Cardiac fibroblast (primary cell): ENCODE data around the gene DOCK4.

Experiments used
- DNase-seq, 2 donors: peaks; one replicate each; pipeline versions ENCODE4 v3.0.0 to v3.0.0-alpha.2; 2010; ENCODE audit warnings: low read depth in 2 of 2
- H3K4me3 ChIP-seq, 2 donors: replicated peaks in 1 of 2; 1 replicate in 1 of 2; 2 replicates in 1 of 2; pipeline ENCODE4 v1.5.1; 2011; ENCODE audit warnings: low read depth in 2 of 2, low read length in 2 of 2, mild to moderate bottlenecking in 2 of 2, moderate library complexity in 1 of 2
- TF ChIP-seq, protein P1 (sequence below): IDR thresholded peaks from one replicate; pipeline ENCODE4 v1.5.1; 2011; ENCODE audit warnings: low read depth, mild to moderate bottlenecking, low read length, inconsistent platforms

DOCK4 gene

GRCh38 chr7:111903797-111904196 lies 302.4 kb downstream of the DOCK4 start:
- TF ChIP-seq, protein P1, sequence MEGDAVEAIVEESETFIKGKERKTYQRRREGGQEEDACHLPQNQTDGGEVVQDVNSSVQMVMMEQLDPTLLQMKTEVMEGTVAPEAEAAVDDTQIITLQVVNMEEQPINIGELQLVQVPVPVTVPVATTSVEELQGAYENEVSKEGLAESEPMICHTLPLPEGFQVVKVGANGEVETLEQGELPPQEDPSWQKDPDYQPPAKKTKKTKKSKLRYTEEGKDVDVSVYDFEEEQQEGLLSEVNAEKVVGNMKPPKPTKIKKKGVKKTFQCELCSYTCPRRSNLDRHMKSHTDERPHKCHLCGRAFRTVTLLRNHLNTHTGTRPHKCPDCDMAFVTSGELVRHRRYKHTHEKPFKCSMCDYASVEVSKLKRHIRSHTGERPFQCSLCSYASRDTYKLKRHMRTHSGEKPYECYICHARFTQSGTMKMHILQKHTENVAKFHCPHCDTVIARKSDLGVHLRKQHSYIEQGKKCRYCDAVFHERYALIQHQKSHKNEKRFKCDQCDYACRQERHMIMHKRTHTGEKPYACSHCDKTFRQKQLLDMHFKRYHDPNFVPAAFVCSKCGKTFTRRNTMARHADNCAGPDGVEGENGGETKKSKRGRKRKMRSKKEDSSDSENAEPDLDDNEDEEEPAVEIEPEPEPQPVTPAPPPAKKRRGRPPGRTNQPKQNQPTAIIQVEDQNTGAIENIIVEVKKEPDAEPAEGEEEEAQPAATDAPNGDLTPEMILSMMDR = no peak
- no peak overlapping the region for H3K4me3 ChIP-seq

DNA sequence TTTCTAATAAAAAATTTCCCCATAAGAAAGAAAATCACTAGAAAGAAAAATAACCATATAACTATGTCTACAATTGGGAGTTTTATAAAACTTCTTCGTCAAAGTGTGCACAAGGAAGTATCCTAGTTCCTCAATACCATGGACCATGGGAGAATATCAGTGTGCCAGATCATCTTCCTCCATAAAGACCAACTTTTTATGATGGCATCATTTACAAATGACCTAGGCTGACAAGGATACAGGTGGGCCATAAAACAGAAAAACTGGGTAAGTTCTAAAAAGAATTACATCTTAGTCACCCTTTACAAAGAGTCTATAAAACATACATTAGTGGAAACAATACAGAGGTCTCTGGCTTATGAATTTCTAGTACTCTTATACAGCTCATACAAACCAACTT lies 303.2 kb downstream of the DOCK4 start:
- H3K4me3 ChIP-seq = no peak overlapping the region
- DNase-seq = no peak
- TF ChIP-seq, protein P1 = no peak

More at GRCh38 chr7:111903797-111904196, 302.4 kb downstream of the DOCK4 start:
- DNase-seq = no peak

GRCh38 chr7:111900283-111900682 lies 305.9 kb downstream of the DOCK4 start:
- H3K4me3 ChIP-seq = no peak overlapping the region
- DNase-seq = no peak
- TF ChIP-seq, protein P1 = no peak

DNA sequence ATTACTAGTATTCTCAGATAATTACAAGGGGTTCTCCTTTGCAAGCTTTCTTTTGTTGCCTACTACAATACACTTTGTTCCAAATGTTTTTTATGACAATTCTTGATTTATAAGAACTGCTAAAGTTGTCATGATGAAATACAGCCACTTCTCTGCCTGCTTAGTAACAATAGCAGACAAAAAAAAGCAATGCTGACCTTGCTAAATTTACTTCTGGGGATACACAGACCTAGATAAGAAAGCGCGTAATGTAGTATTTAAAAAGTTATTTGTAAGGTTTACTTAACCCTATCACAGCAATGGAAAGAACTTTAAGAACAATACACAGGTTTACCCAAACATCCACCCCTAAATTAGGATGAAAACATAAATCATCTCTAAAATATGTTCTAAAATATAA lies 311.1 kb downstream of the DOCK4 start:
- TF ChIP-seq, protein P1 = no peak
- H3K4me3 ChIP-seq = no peak overlapping the region
- DNase-seq = no peak

DNA sequence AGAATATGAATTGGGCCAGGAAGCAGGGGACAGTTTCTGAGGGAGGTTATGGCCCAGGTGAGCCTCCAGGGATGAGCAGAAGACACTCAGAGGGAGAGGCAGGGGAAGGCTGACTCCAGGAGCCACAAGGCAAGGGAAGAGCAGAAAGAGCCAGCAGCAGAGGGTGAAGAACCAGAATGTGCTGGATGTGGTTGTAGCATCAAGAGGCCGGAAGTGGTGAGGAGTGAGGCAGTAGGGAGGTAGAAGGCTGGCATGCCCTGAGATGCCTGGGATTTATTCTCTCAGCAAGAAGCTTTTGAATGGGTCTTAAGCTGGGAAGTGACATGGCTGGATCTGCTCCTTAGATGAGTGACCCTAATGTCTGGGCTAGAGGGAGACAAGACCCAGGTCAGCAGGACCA lies 311.7 kb downstream of the DOCK4 start:
- DNase-seq = no peak
- TF ChIP-seq, protein P1 = no peak
- no peak overlapping the region for H3K4me3 ChIP-seq

DNA sequence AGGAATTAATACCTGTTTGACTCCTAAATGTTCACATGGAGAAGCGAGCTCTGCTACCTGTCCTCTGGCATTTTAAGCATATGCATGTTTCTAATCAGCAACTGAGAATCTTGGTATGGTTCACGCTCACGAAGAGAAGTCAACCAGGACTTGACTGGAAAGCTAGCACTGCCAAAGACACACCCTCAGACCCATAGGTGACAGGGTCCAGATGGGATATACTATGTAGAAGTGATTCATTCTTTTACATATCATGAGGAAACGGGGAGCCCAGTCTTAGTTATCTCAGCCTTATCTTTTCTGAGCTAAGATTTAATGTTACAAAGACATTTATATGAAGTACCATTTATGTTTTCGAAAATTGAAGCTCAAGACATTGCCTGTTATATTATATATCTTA lies 313.0 kb downstream of the DOCK4 start:
- TF ChIP-seq, protein P1 = no peak
- DNase-seq = no peak
- H3K4me3 ChIP-seq = no peak overlapping the region

DNA sequence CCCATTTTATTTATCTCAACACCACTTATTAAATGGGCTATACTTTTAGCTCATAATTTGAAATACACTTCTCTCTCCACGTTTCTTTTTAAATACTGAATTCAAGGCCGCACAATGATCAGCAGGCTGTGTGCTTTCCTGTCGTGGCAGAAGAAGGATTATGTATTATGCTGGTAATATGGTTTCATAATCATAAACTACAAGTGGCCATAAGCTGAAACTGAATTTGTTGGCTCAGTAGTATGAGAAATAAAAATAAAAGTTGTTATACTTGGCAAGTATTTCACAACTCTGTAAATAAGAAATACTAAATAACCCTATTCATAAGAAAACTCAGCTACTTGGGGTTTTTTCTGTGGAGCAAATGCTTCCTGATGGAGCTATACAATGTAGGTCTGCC lies 313.6 kb downstream of the DOCK4 start:
- DNase-seq = peak in 1 of 2 donors; percentile 6
- H3K4me3 ChIP-seq = no peak overlapping the region
- TF ChIP-seq, protein P1 = no peak
